ENCODE measurements around the gene EIF2AK3. TPM values are rescaled to one million over a fixed set of nuclear protein-coding genes. Genes with fewer than 3 reads are reported as not detected.
A peak's percentile ranks its signal among the peaks of the same experiment; 100 is the strongest.

The EIF2AK3 gene
- total and polyA plus RNA-seq, 2 of the 13 experiments (the other 11 are each of a cell fraction or from before 2014, with no cell fraction given): 10.3 to 30.6 TPM

GRCh38 chr2:88627856-88628570 lies 749 bp upstream of the EIF2AK3 start (continued):
- TF ChIP-seq ZNF318 (CRISPR knock-in tag; IDR thresholded peaks at IDR 0.05) (peak; percentile 88; the same call in 1 of the 2 replicates), ZNF275 (CRISPR knock-in tag; IDR thresholded peaks at IDR 0.05; ENCODE audit: borderline replicate concordance) (peak; percentile 82; the same call in 1 of the 2 replicates), KLF15 (CRISPR knock-in tag; IDR thresholded peaks at IDR 0.05; ENCODE audit: borderline replicate concordance) (no peak), GATA4 (IDR thresholded peaks at IDR 0.05; ENCODE audit: borderline replicate concordance, low read depth) (peak; percentile 81), JUN (CRISPR knock-in tag; IDR thresholded peaks at IDR 0.05) (no peak), ZNF549 (CRISPR knock-in tag; IDR thresholded peaks at IDR 0.05) (no peak), ESRRA (CRISPR knock-in tag; IDR thresholded peaks at IDR 0.05; ENCODE audit: low read depth) (no peak), ZNF605 (CRISPR knock-in tag; IDR thresholded peaks at IDR 0.05) (peak; percentile 77), FUBP1 (CRISPR knock-in tag; IDR thresholded peaks at IDR 0.05; ENCODE audit: borderline replicate concordance) (0 out of 2 replicates have a peak, but pooled peaks have one; percentile 60), ZNF292 (CRISPR knock-in tag; IDR thresholded peaks at IDR 0.05; ENCODE audit: borderline replicate concordance, low read depth) (peak; percentile 61; the same call in 1 of the 2 replicates), NR2F2 (IDR thresholded peaks at IDR 0.05; ENCODE audit: borderline replicate concordance, low read depth) (peak; percentile 68; the same call in 1 of the 2 replicates), ZNF564 (CRISPR knock-in tag; IDR thresholded peaks at IDR 0.05) (no peak), ZNF768 (CRISPR knock-in tag; IDR thresholded peaks at IDR 0.05) (no peak), TCF7L2 (IDR thresholded peaks at IDR 0.05; ENCODE audit: low read depth, low read length) (no peak), ZEB1 (IDR thresholded peaks at IDR 0.05; ENCODE audit: insufficient replicate concordance, low read depth) (no peak), ZNF7 (CRISPR knock-in tag; IDR thresholded peaks at IDR 0.05) (no peak), ZNF772 (CRISPR knock-in tag; IDR thresholded peaks at IDR 0.05) (no peak; the same call in 1 of the 2 replicates), ZNF121 (CRISPR knock-in tag; IDR thresholded peaks at IDR 0.05) (peak; percentile 25; the same call in 1 of the 2 replicates)
